Hematopoietic multipotent progenitor cell treated with erythropoietin and hydrocortisone succinate and interleukin-3 and kit ligand, for 17 days (in vitro differentiated cells): ENCODE measurements around the gene ZC3H13.

ENCODE experiments used
- DNase-seq: peaks from one replicate; pipeline ENCODE4 v3.0.0-alpha.2; 2015; ENCODE audit warnings: low spot score

The ZC3H13 gene

GRCh38 chr13:46058268-46058667 is 5.7 kb upstream of the ZC3H13 start:
- DNase-seq = no peak

- no peak for DNase-seq
Measured at GRCh38 chr13:46057256-46058015, 4.9 kb upstream of the ZC3H13 start.

- no peak for DNase-seq
Measured at GRCh38 chr13:46053162-46054012, 841 bp upstream of the ZC3H13 start.

GRCh38 chr13:46051968-46052318 is 603 bp downstream of the ZC3H13 start:
- peak; percentile 41 for DNase-seq

DNA sequence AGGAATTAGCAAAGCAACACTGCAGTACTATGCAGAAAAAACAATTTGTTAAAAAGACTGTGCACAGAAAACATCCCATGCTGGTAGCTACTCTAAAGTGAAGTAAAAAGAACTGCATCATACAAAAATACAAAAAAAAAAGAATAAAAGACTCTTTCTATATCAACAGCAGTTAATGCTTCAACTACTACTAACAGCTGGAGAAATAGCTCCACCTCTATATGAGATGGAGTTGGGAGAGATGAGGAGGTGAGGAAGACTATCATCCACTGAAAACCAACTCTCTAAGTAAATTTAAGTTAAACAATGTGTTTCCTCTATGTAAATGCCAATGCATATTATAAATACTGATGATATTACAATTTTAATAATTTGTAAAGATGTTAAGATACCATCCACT is 1.8 kb downstream of the ZC3H13 start:
- no peak for DNase-seq

- no peak for DNase-seq
Measured at GRCh38 chr13:46045424-46045823, 7.1 kb downstream of the ZC3H13 start.

DNA sequence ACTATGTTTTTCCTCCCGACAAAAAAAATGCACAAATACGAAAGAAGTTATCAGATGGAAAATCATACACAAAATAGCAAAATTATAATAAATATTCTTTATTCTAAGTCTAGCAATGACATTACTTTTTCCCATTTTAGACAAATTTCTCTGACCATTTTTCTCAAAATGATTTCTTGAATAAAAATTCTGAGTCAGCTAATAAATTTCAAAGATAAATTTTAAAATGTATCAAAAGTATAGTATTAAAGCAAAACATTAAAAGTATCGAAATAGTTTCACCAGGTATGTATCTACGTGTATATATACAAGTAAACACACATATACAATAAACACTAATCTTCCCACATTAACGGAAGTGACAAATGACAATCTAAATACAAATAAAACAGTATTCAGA is 8.9 kb downstream of the ZC3H13 start:
- no peak for DNase-seq

DNA sequence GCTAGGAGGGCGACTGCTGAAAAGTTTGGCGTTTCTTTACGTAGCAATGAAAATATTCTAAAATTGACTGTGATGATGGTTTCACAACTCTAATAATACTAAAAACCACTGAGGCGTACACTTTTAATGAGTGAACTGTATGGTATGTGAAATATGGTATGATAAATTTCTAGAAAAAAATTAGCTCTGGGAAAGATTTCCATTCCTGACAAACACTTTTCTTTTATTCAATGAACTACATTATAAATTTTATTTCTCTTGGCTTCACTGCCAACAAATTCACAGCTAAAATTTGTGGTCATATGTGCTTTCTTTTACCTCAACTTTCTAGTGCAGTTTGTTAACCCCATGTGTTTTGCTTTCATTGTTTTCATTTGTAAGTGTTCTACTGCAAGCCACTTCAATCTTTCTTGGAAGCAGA is 11.1 kb downstream of the ZC3H13 start:
- no peak for DNase-seq

- no peak for DNase-seq
Measured at GRCh38 chr13:46040763-46041162, 11.8 kb downstream of the ZC3H13 start.

DNA sequence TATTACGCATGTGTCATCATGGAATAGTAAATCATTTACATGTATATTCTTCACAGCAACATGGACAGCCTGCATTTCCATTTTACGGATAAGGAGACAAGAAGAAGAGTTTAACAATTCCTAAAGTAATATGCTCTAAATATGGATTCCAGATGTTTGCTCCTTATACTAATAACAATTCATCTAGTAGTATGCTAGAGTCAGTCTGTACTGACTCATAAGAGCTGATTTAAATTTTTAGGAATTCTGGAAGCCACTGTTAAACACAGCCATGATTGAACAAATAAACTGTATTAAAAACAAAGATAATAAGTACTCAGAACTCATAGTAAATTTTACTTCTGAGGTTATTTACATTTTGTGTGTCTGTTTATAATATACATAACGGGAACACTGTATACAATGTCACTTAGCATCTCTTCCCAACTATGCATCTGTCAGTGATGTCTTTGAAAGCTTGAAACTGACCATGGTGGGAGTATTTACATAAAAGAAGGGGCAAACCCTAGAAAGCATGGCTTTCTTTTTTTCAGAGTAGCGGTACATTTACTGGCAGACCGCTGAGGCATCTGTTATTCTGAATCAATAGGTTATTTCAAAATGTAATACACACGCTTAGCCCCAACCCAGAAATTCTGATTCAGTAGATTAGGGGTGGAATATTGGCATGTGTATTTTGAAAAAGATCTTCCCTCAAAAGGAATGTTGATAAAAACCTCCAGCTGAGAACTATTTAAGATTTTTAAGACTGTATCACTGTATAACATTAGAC is 12.9 kb downstream of the ZC3H13 start:
- no peak for DNase-seq

DNA sequence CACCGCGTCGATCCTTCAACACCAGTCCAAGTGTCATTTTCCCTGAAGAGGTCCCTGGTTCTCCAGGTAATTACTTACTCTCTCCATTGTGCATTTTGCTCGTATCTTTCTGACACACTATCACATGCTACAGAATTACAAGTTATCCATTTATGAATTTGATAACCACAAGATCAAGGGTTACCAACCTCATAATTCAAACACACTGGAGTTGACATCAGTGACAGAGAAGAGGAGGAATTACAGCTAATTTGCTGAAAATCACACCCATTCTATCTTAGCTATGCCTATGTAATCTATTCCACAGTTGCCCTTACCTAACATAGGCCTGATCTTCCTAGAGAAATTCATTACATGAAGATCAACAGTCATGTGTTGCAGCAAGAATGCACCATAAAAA is 14.2 kb downstream of the ZC3H13 start:
- no peak for DNase-seq

GRCh38 chr13:46035066-46035465 is 17.5 kb downstream of the ZC3H13 start:
- no peak for DNase-seq

- DNase-seq = no peak
Measured at GRCh38 chr13:46032341-46032740, 20.2 kb downstream of the ZC3H13 start.

DNA sequence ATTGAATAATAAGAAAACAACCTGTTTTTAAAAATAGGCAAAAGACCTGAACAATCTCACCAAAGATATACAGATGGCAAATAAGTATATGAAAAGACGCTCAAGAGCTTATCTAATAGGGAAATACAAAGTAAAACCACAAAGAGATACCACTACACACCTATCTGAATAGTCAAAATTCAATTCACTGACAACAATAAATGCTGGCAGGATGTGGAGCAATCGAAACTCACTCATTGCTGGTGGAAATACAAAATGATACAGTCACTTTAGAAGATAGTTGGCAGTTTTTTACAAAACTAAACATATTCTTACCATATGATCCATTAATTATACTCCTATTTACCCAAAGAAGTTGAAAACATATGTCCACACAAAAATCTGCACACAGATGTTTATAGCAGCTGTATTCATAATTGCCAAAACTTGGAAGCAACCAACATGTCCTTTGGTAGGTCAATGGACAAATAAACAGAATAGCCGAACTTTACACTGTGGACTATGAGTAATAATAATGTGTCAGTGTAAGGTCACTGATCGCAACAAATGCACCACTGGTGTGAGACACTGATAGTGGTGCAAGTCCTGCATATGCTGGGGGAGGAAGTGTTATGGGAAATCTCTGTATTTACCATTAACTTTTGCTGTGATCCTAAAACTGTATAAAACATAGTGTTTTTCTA is 20.8 kb downstream of the ZC3H13 start:
- no peak for DNase-seq

GRCh38 chr13:46025157-46025556 is 27.4 kb downstream of the ZC3H13 start:
- DNase-seq = no peak

GRCh38 chr13:46022481-46022880 is 30.1 kb downstream of the ZC3H13 start:
- no peak for DNase-seq

- DNase-seq = no peak
Measured at GRCh38 chr13:46016216-46016615, 36.3 kb downstream of the ZC3H13 start.

DNA sequence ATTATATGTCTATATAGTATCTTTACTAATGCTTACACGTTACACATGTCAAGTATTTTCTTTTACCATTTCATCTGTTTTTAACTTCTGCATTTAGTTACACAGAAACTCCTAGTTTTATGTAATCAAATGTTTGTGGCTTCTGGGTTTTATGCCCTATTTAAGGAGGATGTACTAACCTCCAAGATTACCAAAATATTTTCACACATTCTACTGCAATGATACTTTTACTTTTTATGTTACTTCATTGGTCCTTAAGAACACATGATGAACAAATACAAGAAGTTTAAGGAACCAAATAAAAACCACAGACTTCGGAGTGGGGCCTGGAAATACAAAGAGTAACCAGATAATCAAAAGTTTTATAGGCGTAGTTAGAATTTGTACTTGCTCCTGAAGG is 37.2 kb downstream of the ZC3H13 start:
- no peak for DNase-seq

- no peak for DNase-seq
Measured at GRCh38 chr13:46012404-46012803, 40.1 kb downstream of the ZC3H13 start.

DNA sequence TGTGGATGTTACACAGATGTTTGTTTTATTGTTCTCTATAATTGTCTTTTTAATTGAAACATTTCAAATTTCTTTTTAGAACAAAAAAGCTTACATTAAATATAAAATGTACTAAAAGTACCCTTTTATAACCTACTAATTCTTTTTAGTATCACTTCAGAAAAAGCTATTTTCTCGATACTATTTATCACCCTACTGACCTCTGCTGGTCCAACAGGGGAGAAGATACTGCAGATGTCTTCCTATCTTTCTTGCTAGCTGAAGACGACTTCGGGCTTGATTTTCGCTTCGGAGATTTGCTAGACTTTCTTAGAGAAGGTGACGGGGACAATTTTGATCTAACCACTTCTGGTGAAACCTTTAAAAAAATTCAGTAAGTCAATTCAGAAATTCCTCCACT is 42.4 kb downstream of the ZC3H13 start:
- DNase-seq = no peak

GRCh38 chr13:46008631-46009030 is 43.9 kb downstream of the ZC3H13 start:
- DNase-seq = no peak
